Progenitor cell of endocrine pancreas (in vitro differentiated cells): ENCODE data around the gene UTP11. TPM values are rescaled to one million over a fixed set of nuclear protein-coding genes. Genes with fewer than 3 reads are reported as not detected.
A peak's percentile ranks its signal among the peaks of the same experiment; 100 is the strongest.
"Not testable (repeated sequence)": the region's sequence is repeated elsewhere in the genome, so short reads cannot be mapped to it uniquely, and the experiment has no call there.

Experiments
- DNase-seq: peaks from one replicate; pipeline ENCODE4 v3.0.0; 2021; ENCODE audit warnings: low spot score; ENCODE audit not compliant: unreplicated experiment
- H3K27ac Mint-ChIP-seq: 2 replicates; pipeline ENCODE4 v1.8.0; 2021; ENCODE audit warnings: mild to moderate bottlenecking, moderate library complexity, mixed read lengths
- H3K27me3 Mint-ChIP-seq: 2 replicates; pipeline ENCODE4 v1.8.0; 2021; ENCODE audit warnings: mixed read lengths
- H3K36me3 Mint-ChIP-seq: 2 replicates; pipeline ENCODE4 v1.8.0; 2022; ENCODE audit warnings: mixed read lengths; ENCODE audit not compliant: insufficient read depth
- H3K4me1 Mint-ChIP-seq: 2 replicates; pipeline ENCODE4 v1.8.0; 2021; ENCODE audit warnings: low read depth, mixed read lengths
- H3K4me3 Mint-ChIP-seq: 2 replicates; pipeline ENCODE4 v1.8.0; 2021; ENCODE audit warnings: low read depth, mild to moderate bottlenecking, moderate library complexity, mixed read lengths
- H3K9me3 Mint-ChIP-seq: 2 replicates; pipeline ENCODE4 v1.8.0; 2021; ENCODE audit warnings: low read depth, mixed read lengths
- CTCF ChIP-seq: fragments of 200-600 bp; sonication (generic); IDR thresholded peaks from one replicate; pipeline ENCODE4 v1.5.0; 2021; ENCODE audit warnings: antibody characterized with exemption, mild to moderate bottlenecking; ENCODE audit not compliant: unreplicated experiment
- long read RNA-seq: library from polyadenylated mRNA; unstranded; transcript quantifications from one replicate; pipeline ENCODE4 v2.0.0, GENCODE V29; 2020
- total RNA-seq: library from RNA; stranded (reverse); gene quantifications from 2 replicates; pipeline ENCODE4 v1.2.1, GENCODE V29; 2021

UTP11 gene, protein sequence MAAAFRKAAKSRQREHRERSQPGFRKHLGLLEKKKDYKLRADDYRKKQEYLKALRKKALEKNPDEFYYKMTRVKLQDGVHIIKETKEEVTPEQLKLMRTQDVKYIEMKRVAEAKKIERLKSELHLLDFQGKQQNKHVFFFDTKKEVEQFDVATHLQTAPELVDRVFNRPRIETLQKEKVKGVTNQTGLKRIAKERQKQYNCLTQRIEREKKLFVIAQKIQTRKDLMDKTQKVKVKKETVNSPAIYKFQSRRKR
- total RNA-seq = 23.8 and 27.2 TPM in 2 replicates
- long read RNA-seq, transcript UTP11-201 (8 exons, 2,019 nt) = major isoform, 61 of 74 reads
- long read RNA-seq, partial matches to known transcripts = 2 of 74 reads
- long read RNA-seq, other reads (novel, unspliced or antisense) = 11 of 74 reads

DNA sequence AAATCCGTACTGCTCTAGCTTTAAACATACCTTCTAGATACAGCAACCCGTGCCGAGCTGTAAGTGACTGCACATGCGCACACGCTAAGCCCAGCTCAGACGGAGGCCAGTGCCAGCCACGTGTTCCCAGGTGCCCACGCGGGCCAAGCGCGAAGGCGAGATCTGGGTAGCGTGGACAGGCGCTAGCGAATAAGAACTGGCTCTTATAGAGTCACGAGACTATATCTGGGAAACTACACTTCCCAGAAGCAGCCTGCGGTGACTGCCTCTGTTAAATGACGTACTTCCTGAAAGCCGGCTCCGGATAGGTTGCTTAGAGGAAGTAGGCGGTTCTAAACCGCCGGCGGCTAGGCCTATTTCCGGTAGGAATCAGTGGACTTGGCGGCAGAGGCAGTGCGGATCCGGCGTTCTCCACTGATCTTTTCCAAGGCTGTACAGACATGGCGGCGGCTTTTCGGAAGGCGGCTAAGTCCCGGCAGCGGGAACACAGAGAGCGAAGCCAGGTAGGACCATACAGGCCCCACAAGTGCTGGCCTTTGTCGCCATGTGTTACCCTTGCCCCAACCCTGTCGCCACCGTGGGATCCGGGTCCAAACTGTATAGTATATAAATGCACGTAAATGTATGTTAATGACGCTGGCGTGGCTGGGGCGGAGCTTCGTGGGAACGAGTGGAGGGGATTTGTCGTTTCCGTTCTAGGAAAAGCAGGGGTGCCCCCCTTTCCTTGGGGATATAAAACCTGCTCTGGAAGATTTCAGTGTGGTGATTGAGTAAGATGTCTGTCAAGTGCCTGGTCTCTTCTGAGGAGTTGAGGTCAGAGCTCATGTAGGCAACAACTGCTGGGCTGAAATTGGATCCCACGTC is at the start of gene UTP11:
TSS of gene UTP11 (plus strand) at position 372 of the 864 bp plus-strand sequence. CDS start at position 441, 69 bp downstream.
- Mint-ChIP-seq H3K27me3 (no peaks in the 10 kb centered on the region), H3K27ac (peak within 1 kb of the TSS; percentile 99), H3K36me3 (peaks cover 3% of the 10 kb centered on the region), H3K4me1 (peaks cover 8% of the 10 kb centered on the region), H3K4me3 (peak within 1 kb of the TSS; percentile 93), H3K9me3 (no peaks in the 10 kb centered on the region)
- peak; percentile 78 for DNase-seq
- no peak for TF ChIP-seq CTCF

- H3K36me3 Mint-ChIP-seq = peaks cover 29% of the 10 kb centered on the region
- H3K27me3 Mint-ChIP-seq = not testable (repeated sequence)
Observed at GRCh38 chr1:37964106-37964505, 48.4 kb upstream of the UTP11 start.

DNA sequence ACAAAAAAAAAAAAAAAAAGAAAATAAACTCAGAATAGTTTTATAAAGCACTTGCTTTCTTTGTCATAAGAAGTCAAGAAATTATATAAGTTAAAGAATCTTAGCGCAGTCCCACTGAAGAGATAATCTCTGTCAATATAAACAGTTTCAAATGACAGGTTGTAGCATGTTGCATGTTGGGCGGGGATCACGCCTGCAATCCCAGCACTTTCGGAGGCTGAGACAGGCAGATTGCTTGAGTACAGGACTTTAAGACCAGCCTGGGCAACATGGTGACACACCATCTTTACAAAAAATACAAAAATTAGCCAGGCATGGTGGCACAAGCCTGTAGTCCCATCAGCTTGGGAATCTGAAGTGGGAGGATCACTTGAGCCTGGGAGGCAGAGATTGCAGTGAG is 47.2 kb upstream of the UTP11 start:
- no peak overlapping the region for H3K27ac Mint-ChIP-seq
- H3K36me3 Mint-ChIP-seq = peaks cover 29% of the 10 kb centered on the region
- no peaks in the 10 kb centered on the region for H3K4me1 Mint-ChIP-seq
- no peaks in the 10 kb centered on the region for H3K27me3 Mint-ChIP-seq
- no peak overlapping the region for H3K4me3 Mint-ChIP-seq
- no peaks in the 10 kb centered on the region for H3K9me3 Mint-ChIP-seq
- no peak for DNase-seq
- no peak for TF ChIP-seq CTCF

More at GRCh38 chr1:37964106-37964505, 48.4 kb upstream of the UTP11 start:
- not testable (repeated sequence) for H3K4me3 Mint-ChIP-seq, H3K4me1 Mint-ChIP-seq, H3K9me3 Mint-ChIP-seq, DNase-seq, H3K27ac Mint-ChIP-seq

- H3K9me3 Mint-ChIP-seq = not testable (repeated sequence)
- peaks cover 50% of the 10 kb centered on the region for H3K36me3 Mint-ChIP-seq
Observed at GRCh38 chr1:37973684-37974083, 38.9 kb upstream of the UTP11 start.

GRCh38 chr1:37974567-37974966 is 38.0 kb upstream of the UTP11 start:
- peaks cover 8% of the 10 kb centered on the region for H3K4me1 Mint-ChIP-seq

More at GRCh38 chr1:37973684-37974083, 38.9 kb upstream of the UTP11 start:
- H3K27ac Mint-ChIP-seq, H3K4me1 Mint-ChIP-seq, H3K4me3 Mint-ChIP-seq, H3K27me3 Mint-ChIP-seq, DNase-seq: not testable (repeated sequence)

More at GRCh38 chr1:37974567-37974966, 38.0 kb upstream of the UTP11 start:
- Mint-ChIP-seq H3K4me3 (no peak overlapping the region), H3K9me3 (peaks cover 5% of the 10 kb centered on the region), H3K27me3 (no peaks in the 10 kb centered on the region), H3K36me3 (peaks cover 51% of the 10 kb centered on the region), H3K27ac (no peak overlapping the region)
- DNase-seq = no peak
- no peak for TF ChIP-seq CTCF
